IPS-20b (cell line): ENCODE data around the gene DHRS7B.
"Not testable (repeated sequence)": the region's sequence is repeated elsewhere in the genome, so short reads cannot be mapped to it uniquely, and the experiment has no call there.

Experiments
- H3K27ac ChIP-seq: one replicate; pipeline ENCODE4 v1.5.1; 2013; ENCODE audit warnings: low read length
- H3K27me3 ChIP-seq: 2 replicates; pipeline ENCODE4 v1.6.1; 2013; ENCODE audit warnings: mild to moderate bottlenecking, low read length, inconsistent platforms; ENCODE audit not compliant: insufficient read depth
- H3K36me3 ChIP-seq: 2 replicates; pipeline ENCODE4 v1.6.1; 2013; ENCODE audit warnings: low read depth, mild to moderate bottlenecking, inconsistent platforms, low read length, moderate library complexity; ENCODE audit not compliant: insufficient read depth
- H3K4me1 ChIP-seq: 2 replicates; pipeline ENCODE4 v1.6.1; 2013; ENCODE audit warnings: mild to moderate bottlenecking, control low read depth, inconsistent platforms, low read length, moderate library complexity; ENCODE audit not compliant: insufficient read depth
- H3K4me3 ChIP-seq: 2 replicates; pipeline ENCODE4 v1.5.1; 2013; ENCODE audit warnings: mild to moderate bottlenecking, low read length, inconsistent platforms
- H3K9ac ChIP-seq: 2 replicates; pipeline ENCODE4 v1.6.1; 2013; ENCODE audit warnings: low read depth, mild to moderate bottlenecking, inconsistent platforms, low read length, moderate library complexity
- H3K9me3 ChIP-seq: 2 replicates; pipeline ENCODE4 v1.6.1; 2013; ENCODE audit warnings: mild to moderate bottlenecking, low read depth, low read length, inconsistent platforms; ENCODE audit not compliant: insufficient read depth

DHRS7B gene

GRCh38 chr17:21190078-21190477, 63.3 kb downstream of the DHRS7B start:
- Histone ChIP-seq H3K27ac (no peak overlapping the region), H3K27me3 (no peaks in the 10 kb centered on the region), H3K9me3 (no peaks in the 10 kb centered on the region), H3K36me3 (peaks cover 21% of the 10 kb centered on the region; the same call in 1 of the 2 replicates), H3K9ac (no peak overlapping the region), H3K4me3 (no peak overlapping the region), H3K4me1 (no peaks in the 10 kb centered on the region)

- Histone ChIP-seq H3K4me1 (no peaks in the 10 kb centered on the region), H3K9ac (no peak overlapping the region), H3K27ac (no peak overlapping the region), H3K9me3 (no peaks in the 10 kb centered on the region), H3K36me3 (peaks cover 25% of the 10 kb centered on the region; the same call in 1 of the 2 replicates), H3K27me3 (no peaks in the 10 kb centered on the region), H3K4me3 (no peak overlapping the region)
Measured at GRCh38 chr17:21191698-21192097, 64.9 kb downstream of the DHRS7B start.

- H3K36me3 ChIP-seq = peaks cover 33% of the 10 kb centered on the region
- H3K4me3 ChIP-seq, H3K27ac ChIP-seq, H3K4me1 ChIP-seq, H3K9ac ChIP-seq, H3K9me3 ChIP-seq, H3K27me3 ChIP-seq: not testable (repeated sequence)
Measured at GRCh38 chr17:21192414-21192813, 65.7 kb downstream of the DHRS7B start.

- Histone ChIP-seq H3K4me1 (no peaks in the 10 kb centered on the region), H3K9me3 (no peaks in the 10 kb centered on the region), H3K27me3 (no peaks in the 10 kb centered on the region), H3K36me3 (peaks cover 39% of the 10 kb centered on the region), H3K9ac (no peak overlapping the region), H3K4me3 (no peak overlapping the region), H3K27ac (no peak overlapping the region)
Measured at GRCh38 chr17:21193031-21193430, 66.3 kb downstream of the DHRS7B start.

GRCh38 chr17:21194226-21194625, 67.5 kb downstream of the DHRS7B start:
- Histone ChIP-seq H3K4me1 (no peaks in the 10 kb centered on the region; the same call in 1 of the 2 replicates), H3K9me3 (no peaks in the 10 kb centered on the region), H3K27me3 (no peaks in the 10 kb centered on the region), H3K36me3 (peaks cover 38% of the 10 kb centered on the region), H3K4me3 (no peak overlapping the region), H3K27ac (no peak overlapping the region), H3K9ac (no peak overlapping the region)

- no peak overlapping the region for H3K4me3 ChIP-seq
- H3K36me3 ChIP-seq = peaks cover 38% of the 10 kb centered on the region
- no peak overlapping the region for H3K27ac ChIP-seq
- no peaks in the 10 kb centered on the region for H3K9me3 ChIP-seq
- H3K27me3 ChIP-seq = no peaks in the 10 kb centered on the region
- H3K4me1 ChIP-seq = peaks cover 4% of the 10 kb centered on the region; the same call in 1 of the 2 replicates
- no peak overlapping the region for H3K9ac ChIP-seq
Measured at GRCh38 chr17:21194703-21195102, 67.9 kb downstream of the DHRS7B start.

GRCh38 chr17:21196126-21196525, 69.4 kb downstream of the DHRS7B start:
- no peaks in the 10 kb centered on the region for H3K9me3 ChIP-seq
- H3K36me3 ChIP-seq = peaks cover 31% of the 10 kb centered on the region
- H3K4me3 ChIP-seq = no peak overlapping the region
- peaks cover 19% of the 10 kb centered on the region for H3K4me1 ChIP-seq
- H3K9ac ChIP-seq = no peak overlapping the region
- no peak overlapping the region for H3K27ac ChIP-seq
- H3K27me3 ChIP-seq = no peaks in the 10 kb centered on the region

- no peak overlapping the region for H3K4me3 ChIP-seq
- no peak overlapping the region for H3K27ac ChIP-seq
- no peaks in the 10 kb centered on the region for H3K9me3 ChIP-seq
- H3K9ac ChIP-seq = no peak overlapping the region
- peaks cover 23% of the 10 kb centered on the region for H3K4me1 ChIP-seq
- H3K36me3 ChIP-seq = peaks cover 31% of the 10 kb centered on the region
- no peaks in the 10 kb centered on the region for H3K27me3 ChIP-seq
Measured at GRCh38 chr17:21198411-21198810, 71.6 kb downstream of the DHRS7B start.

GRCh38 chr17:21199311-21199710, 72.5 kb downstream of the DHRS7B start:
- H3K9ac ChIP-seq = peak overlapping the region; percentile 43
- peaks cover 23% of the 10 kb centered on the region for H3K4me1 ChIP-seq
- no peaks in the 10 kb centered on the region for H3K27me3 ChIP-seq
- H3K27ac ChIP-seq = no peak overlapping the region
- peaks cover 25% of the 10 kb centered on the region for H3K36me3 ChIP-seq
- H3K9me3 ChIP-seq = no peaks in the 10 kb centered on the region
- peak overlapping the region; percentile 28; the same call in 1 of the 2 replicates for H3K4me3 ChIP-seq

- no peaks in the 10 kb centered on the region for H3K9me3 ChIP-seq
- peaks cover 23% of the 10 kb centered on the region for H3K4me1 ChIP-seq
- peak overlapping the region; percentile 43 for H3K9ac ChIP-seq
- H3K36me3 ChIP-seq = peaks cover 25% of the 10 kb centered on the region
- no peak overlapping the region for H3K27ac ChIP-seq
- no peaks in the 10 kb centered on the region for H3K27me3 ChIP-seq
- peak overlapping the region; percentile 39; the same call in 1 of the 2 replicates for H3K4me3 ChIP-seq
Measured at GRCh38 chr17:21199856-21200255, 73.1 kb downstream of the DHRS7B start.

- H3K27ac ChIP-seq = no peak overlapping the region
- H3K4me1 ChIP-seq = peaks cover 23% of the 10 kb centered on the region
- H3K9me3 ChIP-seq = no peaks in the 10 kb centered on the region
- peak overlapping the region; percentile 37; the same call in 1 of the 2 replicates for H3K9ac ChIP-seq
- no peaks in the 10 kb centered on the region for H3K27me3 ChIP-seq
- H3K36me3 ChIP-seq = peaks cover 25% of the 10 kb centered on the region
- H3K4me3 ChIP-seq = peak overlapping the region; percentile 39; the same call in 1 of the 2 replicates
Measured at GRCh38 chr17:21200590-21201297, 74.0 kb downstream of the DHRS7B start.

- Histone ChIP-seq H3K36me3 (peaks cover 25% of the 10 kb centered on the region), H3K27ac (no peak overlapping the region), H3K4me1 (peaks cover 23% of the 10 kb centered on the region), H3K9me3 (no peaks in the 10 kb centered on the region), H3K4me3 (no peak overlapping the region), H3K27me3 (no peaks in the 10 kb centered on the region), H3K9ac (no peak overlapping the region)
Measured at GRCh38 chr17:21201298-21201595, 74.5 kb downstream of the DHRS7B start.
